ENCODE measurements around the gene CD99L2.

GRCh38 chrX:150759568-150760416 lies 138.7 kb downstream of the CD99L2 start:
- no peak for TF ChIP-seq CTCF (conservative IDR thresholded peaks at IDR 0.05; ENCODE audit: low read length)
- TF ChIP-seq EZH2phosphoT487 (IDR thresholded peaks at IDR 0.05; ENCODE audit: borderline replicate concordance, low read depth, low read length) = no peak

Data from OCI-LY7 (cell line).